NCI-H1436 treated with DMSO at 0.1 percent for 48 hours (cell line): Measurements from ENCODE around the gene SSU72.

Source experiments
- DNase-seq: peaks from one replicate; lab custom pipeline; 2025; lab: John Stamatoyannopoulos, UW

Gene SSU72

GRCh38 chr1:1610796-1611195 is 36.1 kb upstream of the SSU72 start:
- no peak for DNase-seq

GRCh38 chr1:1609822-1610485 is 35.3 kb upstream of the SSU72 start:
- no peak for DNase-seq

DNA sequence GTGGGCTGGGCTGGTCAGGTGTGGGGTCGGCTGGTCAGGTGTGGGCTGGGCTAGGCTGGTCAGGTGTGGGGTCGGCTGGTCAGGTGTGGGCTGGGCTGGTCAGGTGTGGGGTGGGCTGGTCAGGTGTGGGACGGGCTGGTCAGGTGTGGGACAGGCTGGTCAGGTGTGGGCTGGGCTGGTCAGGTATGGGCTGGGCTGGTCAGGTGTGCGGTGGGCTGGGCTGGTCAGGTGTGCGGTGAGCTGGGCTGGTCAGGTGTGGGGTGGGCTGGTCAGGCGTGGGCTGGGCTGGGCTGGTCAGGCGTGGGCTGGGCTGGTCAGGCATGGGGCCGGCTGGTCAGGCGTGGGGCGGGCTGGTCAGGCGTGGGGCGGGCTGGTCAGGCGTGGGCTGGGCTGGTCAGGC is 31.6 kb upstream of the SSU72 start:
- DNase-seq = no peak

DNA sequence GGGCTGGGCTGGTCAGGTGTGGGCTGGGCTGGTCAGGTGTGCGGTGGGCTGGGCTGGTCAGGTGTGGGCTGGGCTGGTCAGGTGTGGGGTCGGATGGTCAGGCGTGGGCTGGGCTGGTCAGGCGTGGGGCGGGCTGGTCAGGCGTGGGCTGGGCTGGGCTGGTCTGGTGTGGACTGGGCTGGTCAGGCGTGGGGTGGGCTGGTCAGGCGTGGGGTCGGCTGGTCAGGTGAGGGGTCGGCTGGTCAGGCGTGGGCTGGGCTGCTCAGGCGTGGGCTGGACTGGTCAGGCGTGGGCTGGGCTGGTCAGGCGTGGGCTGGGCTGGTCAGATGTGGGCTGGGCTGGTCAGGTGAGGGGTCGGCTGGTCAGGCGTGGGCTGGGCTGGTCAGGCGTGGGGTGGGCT is 31.1 kb upstream of the SSU72 start:
- DNase-seq = no peak

GRCh38 chr1:1605034-1605591 is 30.4 kb upstream of the SSU72 start:
- DNase-seq = no peak

- no peak for DNase-seq
Observed at GRCh38 chr1:1604374-1605033, 29.8 kb upstream of the SSU72 start.

DNA sequence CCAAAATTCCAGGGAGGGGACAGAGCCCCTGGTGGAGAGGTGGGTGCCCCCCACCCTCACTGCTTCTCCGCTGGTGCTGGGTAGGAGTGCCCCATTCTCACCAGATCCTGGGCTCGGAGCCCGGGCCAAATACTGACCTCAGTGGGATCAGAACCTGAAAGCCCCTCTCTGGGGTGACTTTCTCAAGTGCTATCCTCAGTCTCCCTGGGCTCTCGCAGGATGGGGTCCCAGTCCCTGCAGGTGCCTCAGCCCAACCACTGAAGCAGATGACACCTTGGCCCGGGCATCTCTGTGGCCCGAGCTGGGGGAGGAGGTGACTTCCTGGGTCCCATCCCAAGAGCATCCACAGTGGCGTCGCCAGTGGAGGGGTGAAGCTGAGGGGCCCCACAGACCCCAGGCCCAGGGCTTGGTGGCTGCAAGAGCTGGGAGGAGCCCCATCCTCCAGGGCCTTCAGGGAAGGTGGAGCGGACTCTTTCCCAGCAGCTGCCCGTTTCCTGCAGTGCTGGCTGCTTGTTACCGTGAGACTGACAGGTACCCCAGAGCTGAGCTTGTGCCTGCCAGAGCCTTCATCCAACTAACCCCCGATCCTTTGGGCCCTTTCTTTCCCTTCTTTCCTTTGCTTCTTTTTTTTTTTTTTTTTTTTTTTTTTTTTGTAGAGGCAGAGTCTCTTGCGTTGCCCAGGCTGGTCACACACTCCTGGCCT is 29.2 kb upstream of the SSU72 start:
- no peak for DNase-seq

DNA sequence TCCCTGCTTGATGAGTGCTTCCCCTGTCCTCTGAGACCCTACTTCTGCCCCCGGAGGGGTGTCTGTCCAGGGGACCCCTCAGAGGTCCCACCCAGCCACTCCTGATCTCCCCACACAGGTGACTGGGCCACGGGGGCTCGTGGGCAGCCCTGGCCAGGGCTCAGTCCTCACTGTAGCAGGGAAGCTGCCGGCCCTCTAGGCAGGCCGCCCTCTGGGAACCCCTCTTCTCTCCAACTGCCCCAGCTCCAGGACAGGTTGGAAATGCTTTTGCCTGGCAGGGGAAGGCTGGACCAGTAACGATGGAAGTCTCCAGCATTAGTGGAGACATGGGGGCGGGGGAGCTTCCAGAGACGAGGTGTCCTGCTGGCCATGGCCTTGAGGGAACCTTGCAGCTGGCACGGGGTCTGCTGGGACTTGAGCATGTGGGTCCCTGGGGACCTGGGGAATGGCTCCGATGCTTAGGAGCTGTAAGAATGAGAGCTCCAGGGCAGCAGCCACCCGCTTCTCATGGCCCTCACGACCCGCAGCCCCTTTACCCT is 28.4 kb upstream of the SSU72 start:
- no peak for DNase-seq

GRCh38 chr1:1602304-1602967 is 27.8 kb upstream of the SSU72 start:
- no peak for DNase-seq

DNA sequence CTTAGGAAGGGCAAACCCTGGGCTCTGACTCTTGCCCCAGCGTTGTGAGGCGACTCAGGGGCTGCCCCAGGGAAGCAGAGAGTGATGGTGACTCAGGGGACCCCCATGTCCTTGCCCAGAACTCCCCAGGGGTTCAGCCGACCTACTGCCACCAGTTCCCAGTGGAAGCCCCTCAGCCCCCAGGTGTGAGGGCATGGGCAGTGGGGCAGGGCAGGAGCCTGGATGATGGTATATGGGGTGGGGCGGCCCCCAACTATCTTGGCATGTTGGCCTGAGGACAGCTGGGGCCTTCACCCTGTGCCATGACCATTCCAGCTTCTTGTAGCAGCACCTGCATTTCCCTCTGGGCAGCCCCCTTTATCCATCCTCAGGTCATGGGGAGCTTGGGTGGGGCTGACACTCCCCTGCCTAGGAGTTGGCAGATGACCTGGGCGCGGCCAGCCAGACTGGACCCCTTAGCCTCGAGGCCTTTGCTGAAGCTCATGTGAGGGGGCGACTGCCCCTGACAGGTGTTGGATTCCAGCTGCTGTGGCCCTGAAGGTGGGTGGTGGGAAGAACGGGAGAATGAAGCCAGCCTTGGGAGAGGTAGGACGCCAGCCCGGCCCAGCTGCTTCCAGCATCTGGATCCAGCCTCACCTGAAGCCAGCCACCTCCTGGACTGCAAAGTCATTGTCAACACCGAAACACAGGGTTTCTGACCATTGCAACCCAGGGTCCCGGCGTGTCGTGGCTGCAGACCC is 27.1 kb upstream of the SSU72 start:
- no peak for DNase-seq

GRCh38 chr1:1600861-1601563 is 26.3 kb upstream of the SSU72 start:
- DNase-seq = no peak

- DNase-seq = no peak
Observed at GRCh38 chr1:1599935-1600860, 25.5 kb upstream of the SSU72 start, which contains the start of gene FNDC10. TSS of gene FNDC10 (minus strand) at chr1:1600135. CDS start at chr1:1600015, 120 bp downstream.

GRCh38 chr1:1599030-1599934 is 24.6 kb upstream of the SSU72 start:
- no peak for DNase-seq

GRCh38 chr1:1598720-1599029 is 24.0 kb upstream of the SSU72 start:
- no peak for DNase-seq

DNA sequence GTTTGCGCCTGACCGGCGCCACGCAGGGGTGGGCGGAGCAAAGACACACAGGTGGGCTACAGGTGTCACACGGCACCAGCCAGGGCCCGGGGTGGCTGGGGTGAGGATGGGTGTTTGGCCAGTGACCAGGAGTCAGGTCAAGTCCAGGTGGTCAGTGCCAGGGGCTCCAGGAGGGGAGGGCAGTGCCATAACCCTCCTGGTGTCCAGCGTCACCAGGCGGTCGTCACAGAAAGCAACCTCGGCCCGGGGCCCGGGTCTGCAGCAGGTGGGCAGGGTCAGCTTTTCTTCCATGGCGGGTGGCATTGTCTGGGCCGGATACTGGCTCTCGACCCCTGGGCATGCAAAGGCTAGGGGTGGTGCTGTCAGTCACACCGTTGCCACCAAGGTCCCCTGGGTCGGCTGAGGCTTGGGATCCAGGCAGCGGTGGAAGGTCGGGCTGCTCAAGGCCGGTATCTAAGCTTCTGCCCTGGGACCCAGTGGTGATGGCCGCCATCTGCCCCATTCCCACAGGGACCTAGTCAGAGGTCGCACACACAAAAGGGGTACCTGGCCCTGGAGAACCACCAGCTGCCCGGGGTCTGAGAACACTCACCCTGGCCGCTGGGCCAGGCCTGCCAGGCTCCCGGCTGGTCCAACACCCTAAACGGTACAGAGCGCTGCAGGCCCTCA is 23.5 kb upstream of the SSU72 start:
- no peak for DNase-seq

DNA sequence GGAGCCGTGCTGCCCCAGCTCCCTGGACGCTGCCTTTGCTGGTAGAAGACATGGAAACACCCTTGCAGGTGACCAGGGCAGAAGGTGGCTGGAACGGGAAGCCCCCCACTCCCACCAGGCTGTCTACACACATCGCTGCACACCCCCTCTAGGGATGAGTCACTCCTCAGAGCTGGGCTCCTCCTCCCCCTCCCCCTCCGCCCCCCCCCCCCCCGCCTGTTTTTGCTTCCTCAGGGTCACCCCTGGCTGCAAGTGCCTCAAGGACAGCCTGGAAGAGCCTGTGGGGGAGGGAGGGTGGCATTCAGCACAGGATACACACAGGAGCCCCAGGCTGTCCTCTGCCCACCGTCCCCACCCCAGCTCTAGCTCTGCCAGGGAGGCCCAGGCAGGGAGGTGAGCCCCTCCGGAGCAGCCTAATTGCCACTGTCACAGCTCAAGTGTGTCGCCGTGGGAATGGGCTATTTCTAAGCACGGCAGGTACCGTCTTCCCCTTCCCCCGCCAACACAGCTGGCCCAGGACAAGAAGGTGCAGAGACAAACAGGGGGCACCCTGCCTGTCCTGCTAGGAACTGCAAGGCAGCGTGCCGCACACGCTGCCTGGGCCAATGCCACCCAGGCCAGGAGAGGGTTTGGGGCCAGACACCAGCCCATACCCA is 22.7 kb upstream of the SSU72 start:
- no peak for DNase-seq

GRCh38 chr1:1596493-1597274 is 22.0 kb upstream of the SSU72 start:
- no peak for DNase-seq
